Occipital lobe (tissue), 2 donors: ENCODE measurements around the gene WNT2. TPM values are rescaled to one million over a fixed set of nuclear protein-coding genes. Genes with fewer than 3 reads are reported as not detected.
"Not testable (repeated sequence)": the region's sequence is repeated elsewhere in the genome, so short reads cannot be mapped to it uniquely, and the experiment has no call there.

Experiments used
- DNase-seq: peaks from one replicate; lab custom pipeline; 2025; lab: John Stamatoyannopoulos, UW
- total RNA-seq: library from RNA; depleted of rRNA; stranded (reverse); fragments of >200 nt; gene quantifications from one replicate; pipeline ENCODE4 v1.2.3, GENCODE V29; 2014

Gene WNT2
- total RNA-seq, 1 donor from 2014 or later, result 0.16 TPM

DNA sequence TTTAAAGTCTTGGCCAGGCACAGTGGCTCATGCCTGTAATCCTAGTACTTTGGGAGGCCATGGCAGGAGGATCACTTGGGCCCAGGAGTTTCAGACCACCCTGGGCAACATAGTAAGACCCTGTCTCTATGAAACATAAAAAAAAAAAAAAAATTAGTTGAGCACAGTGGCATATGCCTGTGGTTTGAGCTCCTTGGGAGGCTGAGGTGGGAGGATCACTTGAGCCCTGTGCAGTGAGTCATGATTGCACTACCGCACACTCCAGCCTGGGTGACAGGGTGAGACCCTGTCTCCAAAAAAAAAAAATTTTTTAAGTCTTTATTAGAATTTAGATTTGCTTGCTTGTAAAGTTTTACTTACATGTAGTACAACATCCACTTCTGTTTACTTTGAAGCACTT lies 14.0 kb downstream of the WNT2 start:
- DNase-seq, result no peak

DNA sequence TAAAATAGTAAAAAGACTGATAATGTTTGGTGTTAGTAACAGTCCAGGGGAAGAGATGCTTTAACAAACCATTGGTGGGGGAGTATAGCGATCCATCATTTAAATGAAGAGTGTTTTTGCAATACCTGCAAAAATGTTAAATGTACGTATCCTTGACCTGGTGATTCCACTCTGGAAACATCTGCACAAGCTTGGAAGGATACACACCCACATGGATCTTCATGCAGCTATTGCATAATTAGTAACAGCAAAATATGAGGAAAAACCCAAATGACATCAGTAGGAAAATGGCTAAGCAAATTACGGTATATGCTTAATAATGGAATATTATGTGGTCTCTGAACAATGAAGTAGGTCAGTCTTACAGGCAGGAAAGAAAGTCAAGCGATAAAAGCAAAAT lies 20.5 kb downstream of the WNT2 start:
- DNase-seq, result no peak

DNA sequence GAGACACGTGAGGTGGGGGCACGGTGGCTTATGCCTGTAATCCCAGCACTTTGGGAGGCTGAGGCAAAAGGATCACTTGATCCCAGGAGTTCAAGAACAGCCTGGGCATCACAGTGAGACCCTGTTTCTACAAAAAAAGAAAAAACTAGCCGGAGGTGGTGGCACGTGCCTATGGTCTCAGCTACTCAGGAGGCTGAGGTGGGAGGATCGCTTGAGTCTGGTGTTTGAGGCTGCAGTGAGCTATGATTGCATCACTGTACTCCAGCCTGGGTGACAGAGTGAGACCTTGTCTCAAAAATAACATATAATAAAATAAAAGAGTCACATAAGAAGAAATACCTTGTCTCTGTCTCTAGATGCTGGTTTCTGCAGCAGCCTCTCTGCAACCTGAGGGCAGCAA lies 22.4 kb downstream of the WNT2 start:
- DNase-seq, result not testable (repeated sequence)

DNA sequence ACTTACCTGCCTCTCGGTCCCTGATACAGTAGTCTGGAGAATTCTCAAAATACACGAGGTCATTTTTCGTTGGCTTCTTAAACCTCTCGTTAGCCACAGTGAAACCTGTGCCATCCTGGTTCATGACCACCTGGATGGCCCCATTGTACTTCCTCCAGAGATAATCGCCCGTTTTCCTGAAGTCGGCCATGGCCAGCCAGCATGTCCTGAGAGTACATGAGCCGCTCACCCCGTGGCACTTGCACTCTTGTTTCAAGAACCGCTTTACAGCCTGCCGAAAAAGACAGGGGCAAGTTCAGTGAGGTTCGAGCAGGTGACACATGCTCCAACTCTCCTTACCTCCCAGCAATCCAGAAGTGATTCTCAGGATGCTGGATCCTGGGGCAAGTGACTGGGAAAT lies 25.3 kb downstream of the WNT2 start:
- DNase-seq, result no peak

DNA sequence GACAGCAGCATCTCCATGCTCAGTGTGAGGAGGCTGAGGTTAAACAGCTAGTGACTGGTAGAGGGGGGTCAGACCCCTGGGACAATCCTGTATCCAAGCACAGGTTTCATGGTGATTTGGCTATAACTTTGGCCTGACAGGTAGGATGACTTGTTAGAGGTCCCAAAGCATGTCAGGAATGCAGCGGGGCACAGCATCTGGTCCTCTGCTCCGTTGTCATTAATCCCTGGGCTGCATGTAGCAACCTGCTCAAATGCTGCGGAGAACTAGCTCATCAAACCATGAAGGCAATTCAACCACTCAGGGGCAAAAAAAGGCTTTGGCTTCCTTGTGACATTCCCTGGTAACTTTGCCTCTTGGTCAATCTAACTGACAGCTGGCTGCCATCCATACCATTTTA lies 26.8 kb downstream of the WNT2 start:
- no peak for DNase-seq

DNA sequence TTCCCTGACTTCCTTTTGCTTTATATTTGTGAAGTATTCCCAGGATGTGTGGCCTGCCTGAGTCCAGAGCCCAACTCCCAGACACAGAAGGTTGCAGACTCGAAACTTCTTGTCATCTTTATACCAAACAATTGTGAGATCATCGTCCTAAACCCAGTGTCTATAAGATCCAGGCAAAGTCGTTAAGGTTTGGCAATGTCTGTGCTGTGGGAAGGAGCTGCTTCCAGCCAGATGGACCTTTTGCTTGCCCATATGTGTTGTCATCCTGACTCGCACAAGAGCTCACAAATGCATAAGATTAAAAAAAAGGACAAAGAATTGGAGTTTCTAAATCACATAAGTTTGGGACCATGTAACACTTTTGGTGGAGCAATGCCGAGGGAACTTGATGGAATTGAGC lies 37.0 kb downstream of the WNT2 start:
- DNase-seq, result no peak

DNA sequence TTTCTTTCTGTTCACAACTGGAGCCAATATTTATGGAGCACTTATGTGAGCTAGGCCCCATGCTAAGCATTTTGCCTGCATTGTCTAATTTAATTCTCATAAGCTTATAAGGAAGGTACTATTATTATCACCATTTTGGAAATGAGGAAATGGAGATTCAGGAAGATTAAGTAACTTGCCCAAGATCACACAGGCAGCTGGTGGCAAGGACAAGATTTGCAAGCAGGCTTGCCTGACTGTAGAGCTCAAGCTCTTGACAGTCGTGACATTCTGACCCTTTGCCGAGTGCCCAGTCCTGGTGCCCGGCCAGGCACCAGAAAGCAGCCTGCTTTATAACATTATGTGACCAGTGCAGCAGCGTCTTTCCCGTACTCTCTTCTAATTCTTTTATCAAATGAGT lies 38.2 kb downstream of the WNT2 start:
- DNase-seq, result no peak

DNA sequence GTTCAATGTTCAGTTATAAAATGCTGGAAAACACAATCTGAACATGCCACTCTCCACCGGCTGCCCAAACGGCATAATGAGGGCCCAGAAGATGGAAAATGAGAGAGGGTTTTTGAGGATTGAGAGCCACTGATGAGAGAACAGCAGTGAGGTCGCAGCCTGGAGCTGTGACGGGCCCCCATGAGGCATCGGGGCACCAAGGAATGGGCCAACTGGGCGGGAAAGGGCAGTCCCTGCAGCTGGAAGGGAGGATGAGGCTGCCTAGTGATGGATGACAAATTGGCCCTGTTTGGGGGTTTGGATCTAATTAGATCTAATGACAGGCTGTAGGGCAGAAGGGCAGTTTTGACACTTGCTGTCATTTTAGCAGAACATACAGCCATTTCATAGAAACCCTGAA lies 39.1 kb downstream of the WNT2 start:
- no peak for DNase-seq

DNA sequence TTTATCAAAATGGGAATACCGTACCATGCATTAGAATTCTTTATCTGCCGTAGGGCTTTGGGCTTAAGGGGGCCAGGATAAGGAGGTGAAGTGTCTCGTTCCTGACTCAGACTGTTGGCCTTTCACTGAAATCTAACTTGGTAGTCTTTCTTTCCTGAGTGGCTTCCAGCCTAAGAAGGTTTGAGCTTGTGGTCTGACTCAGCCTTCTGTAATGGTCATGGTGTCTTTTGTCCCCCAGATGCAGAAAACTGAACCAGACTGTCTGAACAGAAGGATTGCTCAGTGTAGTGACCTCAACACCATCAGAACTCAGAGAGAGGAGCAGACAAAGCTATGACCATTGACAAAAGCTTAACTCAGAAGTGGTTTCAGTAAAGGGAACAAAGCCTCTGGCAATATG lies 39.5 kb downstream of the WNT2 start:
- DNase-seq, result no peak

DNA sequence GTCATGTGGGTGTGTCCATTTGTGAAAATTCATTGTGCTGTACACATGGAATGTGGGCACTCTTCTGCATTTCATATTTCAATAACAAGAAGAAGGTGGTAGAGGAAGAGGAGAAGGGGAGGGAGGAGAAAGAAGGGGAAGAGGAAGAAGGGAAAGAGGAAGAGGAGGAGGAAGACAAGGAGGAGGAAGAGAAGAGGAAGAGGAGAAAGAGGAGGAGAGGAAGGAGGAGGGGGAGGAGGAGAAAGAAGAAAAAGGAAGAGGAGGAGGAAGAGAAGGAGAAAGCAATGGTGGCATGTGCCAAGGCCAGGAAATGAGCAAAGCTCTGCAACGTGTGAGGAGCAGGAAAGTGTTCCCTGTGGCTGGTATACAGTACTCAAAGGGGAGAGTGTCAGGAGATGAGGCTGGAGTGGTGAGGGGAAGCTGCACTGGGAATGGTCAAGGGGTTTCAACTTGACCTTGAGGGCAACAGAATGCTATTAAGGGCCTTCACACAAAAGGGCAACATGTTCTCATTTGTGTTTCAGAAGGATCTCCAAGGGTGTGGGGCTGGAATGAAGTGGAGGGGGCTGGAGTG lies 40.5 kb downstream of the WNT2 start:
- no peak for DNase-seq

DNA sequence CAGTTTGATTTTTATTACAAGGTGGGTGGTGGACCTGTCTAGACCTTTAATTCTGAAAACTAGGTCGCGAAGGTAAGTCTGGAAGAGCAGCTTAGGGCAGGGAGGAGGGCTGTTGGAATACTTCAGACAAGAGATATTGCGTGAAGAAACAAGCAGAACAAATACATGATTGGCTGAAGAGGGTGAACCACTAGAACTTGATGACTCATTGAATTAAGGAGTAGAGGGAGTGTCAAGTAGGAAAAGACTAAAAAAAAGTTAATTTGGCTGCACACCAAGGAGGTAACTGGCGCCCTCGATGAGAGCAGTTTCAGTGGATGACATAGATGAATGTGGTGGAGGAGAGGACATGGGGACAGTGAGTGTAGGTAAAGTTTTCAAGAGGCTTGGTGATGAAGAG lies 41.3 kb downstream of the WNT2 start:
- no peak for DNase-seq

DNA sequence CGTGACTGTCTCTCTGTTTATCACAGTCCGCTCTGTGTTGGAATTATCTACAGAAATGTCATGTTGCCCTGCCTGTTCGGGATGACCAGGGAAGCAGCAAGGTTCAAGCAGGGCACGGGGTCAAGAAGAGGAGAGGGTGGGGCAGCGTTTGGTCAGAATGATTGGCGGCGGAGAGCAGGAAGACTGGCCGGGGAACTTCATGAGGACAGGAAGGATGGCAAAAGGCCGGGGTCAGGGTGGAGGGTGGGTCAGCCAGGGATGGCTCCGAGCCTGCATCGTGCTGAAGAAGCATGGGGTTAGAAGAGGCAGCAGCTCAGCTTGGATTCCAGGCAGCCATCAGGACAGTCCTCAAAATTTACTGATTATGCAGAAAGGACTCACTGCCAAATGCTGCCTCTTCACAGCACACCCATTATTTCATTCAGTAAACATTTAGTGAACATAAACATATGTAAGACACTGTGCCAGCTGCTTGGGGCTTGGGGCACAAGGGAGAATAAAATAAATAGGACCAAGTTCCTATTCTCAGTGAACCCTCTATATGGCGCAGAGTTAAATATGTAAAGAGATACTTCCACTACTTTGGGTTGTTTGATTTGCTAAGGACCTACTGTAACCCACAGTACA lies 42.8 kb downstream of the WNT2 start:
- no peak for DNase-seq

DNA sequence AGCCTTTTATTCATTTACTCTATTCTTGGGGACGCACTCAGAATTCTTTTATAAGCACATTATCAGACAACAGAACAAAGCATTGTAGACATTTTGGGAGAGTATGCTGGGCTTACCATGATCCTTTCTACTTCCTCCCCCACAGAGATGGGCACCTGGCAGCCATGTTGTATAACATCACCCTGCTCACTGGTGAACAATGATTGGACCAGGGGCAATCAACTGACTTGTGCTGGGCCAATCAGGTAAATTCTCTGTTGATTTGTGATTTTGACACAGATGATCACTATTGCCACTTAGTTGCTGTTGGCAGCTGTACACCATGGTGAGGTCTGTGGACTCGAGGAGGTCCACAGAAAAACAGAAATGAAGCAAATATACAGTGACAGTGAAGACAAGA lies 43.7 kb downstream of the WNT2 start:
- no peak for DNase-seq

DNA sequence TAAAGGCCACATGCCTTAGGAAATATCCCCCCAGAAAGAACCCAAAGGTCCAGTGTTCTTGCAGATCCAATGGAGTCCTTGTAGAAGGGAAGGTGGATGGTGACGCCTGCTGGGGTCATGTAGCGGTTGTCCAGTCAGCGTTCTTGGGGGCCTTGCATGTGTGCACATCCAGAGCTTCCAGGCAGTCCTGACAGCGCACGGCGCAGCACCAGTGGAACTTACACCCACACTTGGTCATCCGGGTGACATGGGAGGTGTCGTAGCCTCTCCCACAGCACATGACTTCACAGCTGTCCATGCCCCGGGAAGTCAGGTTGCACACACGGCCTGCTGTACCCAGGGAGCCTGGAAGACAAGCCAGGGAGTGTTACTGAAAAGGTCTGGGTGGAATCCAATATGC lies 44.8 kb downstream of the WNT2 start:
- no peak for DNase-seq

DNA sequence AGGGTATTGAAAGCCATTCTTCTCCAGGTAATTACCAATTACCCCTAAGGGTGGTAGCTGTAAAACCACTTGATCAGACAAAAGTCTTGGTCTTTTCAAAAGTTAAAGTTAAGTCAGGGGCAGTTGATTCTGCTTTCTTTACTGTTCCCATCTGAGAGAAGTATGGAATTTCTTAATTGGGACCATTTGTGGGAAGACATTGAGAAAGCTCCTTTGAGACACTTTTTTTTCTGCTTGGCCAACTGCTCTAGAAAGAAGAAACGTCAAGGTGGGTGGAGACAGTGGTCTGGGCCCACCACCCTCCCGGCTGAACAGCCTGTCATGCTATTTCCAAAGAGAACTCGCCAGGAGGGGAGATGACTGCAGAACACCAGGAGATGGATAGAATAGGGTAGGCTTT lies 45.3 kb downstream of the WNT2 start:
- no peak for DNase-seq

DNA sequence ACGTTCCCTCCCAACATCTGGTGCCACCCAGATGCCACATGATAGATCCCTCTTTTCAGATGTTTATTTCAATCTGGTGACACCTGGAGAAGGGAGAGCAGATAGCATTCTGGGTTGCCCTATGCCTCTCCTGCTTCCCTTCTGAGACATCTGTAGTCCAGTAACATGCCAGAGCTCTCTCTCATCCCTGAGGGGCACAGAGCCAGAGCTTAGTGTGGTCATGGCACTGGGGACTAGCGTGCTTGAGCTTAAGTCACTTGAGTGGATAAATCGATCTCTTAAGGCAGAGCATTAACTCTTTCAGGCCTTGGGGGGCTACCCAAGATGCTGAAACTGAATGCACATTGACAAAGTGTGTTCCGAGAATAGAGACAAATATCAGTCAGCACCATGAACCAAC lies 47.9 kb downstream of the WNT2 start:
- no peak for DNase-seq

DNA sequence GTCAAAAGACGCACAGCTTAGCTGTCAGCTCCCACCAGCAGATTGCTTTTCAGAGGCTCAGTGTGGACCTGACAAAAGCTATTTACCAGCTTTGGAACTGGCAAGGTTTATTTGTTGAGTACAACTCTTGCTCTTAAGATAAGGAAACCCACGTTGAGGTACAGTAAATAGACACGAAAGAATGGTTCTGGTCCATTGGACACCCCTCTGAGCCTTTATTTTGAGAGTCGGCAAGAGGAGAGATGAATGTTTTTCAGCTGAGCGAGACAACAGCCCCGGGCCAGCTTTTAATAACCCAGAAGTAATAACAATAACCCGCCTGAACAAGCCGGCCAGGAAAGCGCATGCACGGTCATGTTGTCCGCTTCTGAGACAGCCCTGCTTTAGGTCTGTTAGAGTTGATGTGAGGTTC lies 49.0 kb downstream of the WNT2 start:
- DNase-seq, result no peak

DNA sequence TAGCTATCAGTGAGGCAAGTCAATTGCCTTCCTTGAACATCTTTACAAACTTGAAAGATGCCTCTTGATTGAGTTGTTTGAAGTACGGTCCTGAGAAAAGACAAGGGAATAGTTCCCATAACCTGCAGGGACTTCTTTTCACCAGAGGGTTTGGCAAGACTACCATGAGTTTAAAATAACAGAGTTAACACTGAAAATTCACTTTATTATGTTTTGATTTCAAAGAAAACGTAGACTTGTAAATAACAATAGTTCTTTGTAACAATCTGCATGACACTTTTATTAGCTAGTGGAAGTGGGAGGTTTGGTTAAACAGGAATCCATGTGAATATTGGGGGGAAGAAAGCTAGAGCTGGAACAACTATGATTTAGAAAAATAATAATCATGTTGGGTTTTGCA lies 49.5 kb downstream of the WNT2 start:
- DNase-seq, result no peak

DNA sequence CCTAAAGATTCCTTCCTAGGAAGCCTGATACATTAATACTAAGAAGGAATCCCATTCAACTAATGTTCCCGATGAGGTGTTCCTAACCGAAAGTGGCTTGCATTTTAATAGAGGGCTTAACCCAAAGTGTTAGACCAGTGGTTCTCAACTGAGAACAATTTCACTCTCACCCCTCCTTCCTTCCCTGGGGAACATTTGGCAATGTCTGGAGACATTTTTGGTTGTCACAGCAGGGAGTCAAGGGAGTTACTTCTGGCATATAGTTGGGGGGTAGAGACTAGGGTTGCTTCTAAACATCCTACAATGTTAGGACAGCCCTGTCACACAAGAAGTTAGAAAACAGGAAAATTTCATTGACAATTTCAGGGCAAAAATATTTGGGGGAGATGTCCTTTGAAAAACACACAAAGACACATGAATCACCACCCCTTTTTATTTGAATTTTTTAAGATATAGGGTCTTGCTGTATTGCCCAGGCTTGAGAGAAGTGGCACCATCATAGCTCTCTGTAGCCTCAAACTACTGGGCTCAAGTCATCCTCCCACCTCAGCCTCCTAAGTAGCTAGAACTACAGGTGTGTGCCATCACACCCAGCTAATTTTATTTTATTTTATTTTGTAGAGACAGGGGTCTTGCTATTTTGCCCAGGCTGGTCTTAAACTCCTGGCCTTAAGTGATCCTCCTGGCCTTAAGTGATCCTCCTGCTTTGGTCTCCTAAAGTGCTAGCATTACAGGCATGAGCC lies 50.7 kb downstream of the WNT2 start:
- DNase-seq, result no peak

DNA sequence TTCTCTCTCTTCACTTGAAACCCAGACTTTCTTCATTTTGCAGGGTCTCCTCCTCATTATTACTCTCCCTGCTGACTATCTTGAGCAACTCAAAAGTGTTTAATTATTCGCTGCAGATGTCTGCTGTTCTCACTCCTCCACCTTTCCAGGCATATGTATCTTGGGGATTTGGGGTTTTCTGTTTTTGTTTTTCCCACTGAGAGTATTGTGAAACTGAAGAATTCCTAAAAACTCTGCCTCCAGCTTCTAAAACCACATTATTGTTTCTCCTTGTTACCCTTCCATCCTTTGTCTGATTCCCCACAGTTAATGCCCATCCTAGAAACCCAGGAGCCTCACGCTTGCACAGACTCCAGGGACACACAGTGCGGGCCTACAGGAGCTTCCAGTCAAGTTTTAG lies 51.3 kb downstream of the WNT2 start:
- DNase-seq, result no peak

DNA sequence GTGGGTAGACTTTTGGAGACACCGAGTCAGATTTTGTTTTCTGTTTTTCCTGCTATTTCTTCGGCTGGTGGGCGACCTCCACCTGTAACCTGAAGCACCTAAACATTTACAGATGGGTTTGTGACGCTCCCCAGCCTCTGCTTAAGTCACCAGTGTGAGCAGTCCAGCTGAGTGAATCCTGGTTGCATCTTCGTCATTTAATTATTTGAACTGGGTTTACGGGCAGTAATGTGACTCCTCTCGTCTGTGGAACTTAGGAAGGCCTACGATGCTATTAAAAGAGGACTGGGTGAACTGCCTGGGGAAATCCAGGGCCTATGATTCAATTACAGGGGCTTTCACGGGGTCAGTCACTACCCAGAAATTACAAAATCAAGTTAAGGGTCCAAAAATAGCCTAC lies 52.5 kb downstream of the WNT2 start:
- no peak for DNase-seq

DNA sequence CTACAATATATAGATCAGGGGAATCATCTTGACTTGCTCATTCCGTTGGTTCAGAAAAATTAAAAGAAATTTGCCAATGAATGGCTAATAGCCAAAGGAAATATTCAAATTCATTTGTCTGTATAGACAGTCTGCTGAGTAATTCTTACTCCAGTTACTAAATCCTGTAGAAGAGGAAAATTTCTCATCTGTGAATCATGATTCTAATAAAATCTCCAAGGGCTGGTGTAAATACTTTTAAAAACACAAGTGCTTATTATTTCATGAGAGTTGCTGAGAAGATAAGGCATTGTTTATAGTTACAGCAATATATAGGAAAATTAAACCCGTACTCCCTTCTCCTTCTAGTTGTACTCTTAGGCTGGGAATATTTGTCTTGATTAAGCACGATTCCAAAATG lies 53.0 kb downstream of the WNT2 start:
- no peak for DNase-seq

DNA sequence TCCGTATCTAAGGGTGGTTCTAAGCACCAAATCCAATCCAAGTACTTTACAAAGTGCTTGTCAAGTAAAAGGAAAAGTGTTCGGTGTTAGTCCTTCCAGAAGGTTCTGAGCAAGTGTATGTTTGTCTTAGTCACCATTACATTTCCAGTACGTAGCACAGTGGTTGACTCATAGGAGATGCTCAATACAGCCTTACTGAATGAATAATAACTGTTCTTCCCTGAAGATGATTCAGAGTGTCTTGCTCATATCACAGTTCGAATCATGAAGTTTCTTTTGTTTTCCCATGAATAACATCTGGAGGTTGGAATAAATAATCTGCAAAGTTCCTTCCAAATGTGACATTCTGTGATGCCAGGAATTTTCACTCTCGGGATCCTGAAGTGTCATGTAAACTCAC lies 53.4 kb downstream of the WNT2 start:
- DNase-seq, result no peak
